ENCODE measurements around the gene DDI2.

The DDI2 gene

DNA sequence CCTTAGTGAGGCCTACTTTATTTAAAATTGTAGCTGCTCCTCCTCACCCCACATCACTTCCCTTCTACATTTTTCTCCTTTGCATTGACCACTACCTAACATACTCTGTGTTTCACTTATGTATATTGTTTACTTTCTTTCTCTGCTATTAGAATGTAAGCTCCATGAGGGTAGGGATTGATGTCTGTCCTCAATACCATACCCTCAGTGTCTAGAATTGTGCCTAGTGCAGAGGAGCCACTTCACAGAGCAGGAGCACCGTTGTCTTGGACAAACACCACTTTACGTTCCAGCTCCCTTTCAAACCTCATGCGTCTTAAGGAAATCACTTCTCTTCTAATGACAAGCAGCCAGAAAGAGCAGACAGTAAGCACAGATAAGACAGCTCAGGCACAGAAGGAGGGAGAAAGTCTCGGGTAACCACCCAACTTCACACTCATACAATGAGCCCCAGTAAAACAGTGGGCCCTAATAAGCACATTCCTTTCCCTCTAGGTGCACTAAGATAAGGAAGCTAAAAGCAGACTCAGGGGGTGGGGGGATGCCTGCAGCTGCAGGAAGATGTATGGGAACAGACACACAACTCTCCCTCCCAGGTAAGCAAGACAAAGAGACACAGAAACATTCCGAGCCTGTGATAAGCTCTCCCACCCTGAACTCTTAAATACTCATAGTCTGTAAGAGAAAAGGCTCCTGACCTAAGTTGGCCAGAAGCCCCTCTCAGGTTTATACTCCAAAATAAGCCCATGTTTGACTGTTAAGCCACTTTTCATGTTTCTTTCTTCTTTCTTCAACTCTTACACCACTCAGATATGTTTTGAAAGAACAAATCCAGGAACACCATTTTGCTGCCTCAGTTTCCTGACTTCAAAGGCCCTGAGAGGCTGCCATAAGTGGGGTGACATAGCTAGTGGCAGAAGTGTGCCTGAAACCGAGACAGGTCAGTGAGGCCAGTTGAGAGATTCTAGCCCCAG, 59.7 kb downstream of the DDI2 start:
- no peak overlapping the region for H3K27ac Mint-ChIP-seq
- H3K4me1 Mint-ChIP-seq: peaks cover 18% of the 10 kb centered on the region

DNA sequence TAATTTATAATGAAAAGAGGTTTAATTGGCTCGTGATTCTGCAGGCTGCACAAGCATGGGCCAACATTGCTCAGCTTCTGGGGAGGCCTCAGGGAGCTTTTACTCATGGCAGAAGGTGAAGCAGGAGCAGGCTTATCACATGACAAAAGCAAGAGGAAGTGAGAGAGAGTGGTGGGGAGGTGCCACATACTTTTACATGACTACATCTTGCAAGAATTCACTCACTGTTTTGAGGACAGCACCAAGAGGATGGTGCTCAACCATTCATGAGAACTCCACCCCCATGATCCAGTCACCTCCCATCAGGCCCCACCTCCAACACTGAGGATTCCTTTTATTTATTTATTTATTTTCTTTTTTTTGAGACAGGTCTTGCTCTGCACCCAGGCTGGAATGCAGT, 61.3 kb downstream of the DDI2 start:
- Mint-ChIP-seq H3K27ac (no peak overlapping the region), H3K4me3 (no peak overlapping the region), H3K9me3 (no peaks in the 10 kb centered on the region), H3K27me3 (no peaks in the 10 kb centered on the region), H3K4me1 (peaks cover 29% of the 10 kb centered on the region)
- ATAC-seq (peak; percentile 68), DNase-seq (no peak)

More for the DNA sequence above, 59.7 kb downstream of the DDI2 start:
- Mint-ChIP-seq H3K9me3 (no peaks in the 10 kb centered on the region), H3K4me3 (no peak overlapping the region), H3K27me3 (no peaks in the 10 kb centered on the region)
- ATAC-seq: no peak
- no peak for DNase-seq

DNA sequence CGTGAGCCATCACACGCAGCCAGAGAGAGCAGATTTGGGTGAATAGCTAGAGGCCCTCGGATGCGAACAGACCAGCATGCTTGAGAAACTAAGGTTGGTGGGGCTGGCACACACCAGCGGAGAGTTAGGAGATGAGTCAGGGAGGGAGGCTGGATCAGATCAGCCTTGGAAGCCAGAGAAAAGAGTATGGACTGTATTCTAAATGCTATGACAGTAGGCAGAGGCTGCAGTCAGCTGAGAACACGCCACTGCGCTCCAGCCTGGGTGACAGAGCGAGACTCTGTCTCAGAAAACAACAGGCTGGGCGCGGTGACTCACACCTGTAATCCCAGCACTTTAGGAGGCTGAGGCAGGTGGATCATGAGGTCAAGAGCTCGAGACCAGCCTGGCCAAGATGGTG, 62.9 kb downstream of the DDI2 start:
- Mint-ChIP-seq H3K4me1 (peaks cover 35% of the 10 kb centered on the region), H3K9me3 (no peaks in the 10 kb centered on the region), H3K27ac (no peak overlapping the region), H3K27me3 (no peaks in the 10 kb centered on the region), H3K4me3 (no peak overlapping the region)
- DNase-seq (no peak), ATAC-seq (no peak)

DNA sequence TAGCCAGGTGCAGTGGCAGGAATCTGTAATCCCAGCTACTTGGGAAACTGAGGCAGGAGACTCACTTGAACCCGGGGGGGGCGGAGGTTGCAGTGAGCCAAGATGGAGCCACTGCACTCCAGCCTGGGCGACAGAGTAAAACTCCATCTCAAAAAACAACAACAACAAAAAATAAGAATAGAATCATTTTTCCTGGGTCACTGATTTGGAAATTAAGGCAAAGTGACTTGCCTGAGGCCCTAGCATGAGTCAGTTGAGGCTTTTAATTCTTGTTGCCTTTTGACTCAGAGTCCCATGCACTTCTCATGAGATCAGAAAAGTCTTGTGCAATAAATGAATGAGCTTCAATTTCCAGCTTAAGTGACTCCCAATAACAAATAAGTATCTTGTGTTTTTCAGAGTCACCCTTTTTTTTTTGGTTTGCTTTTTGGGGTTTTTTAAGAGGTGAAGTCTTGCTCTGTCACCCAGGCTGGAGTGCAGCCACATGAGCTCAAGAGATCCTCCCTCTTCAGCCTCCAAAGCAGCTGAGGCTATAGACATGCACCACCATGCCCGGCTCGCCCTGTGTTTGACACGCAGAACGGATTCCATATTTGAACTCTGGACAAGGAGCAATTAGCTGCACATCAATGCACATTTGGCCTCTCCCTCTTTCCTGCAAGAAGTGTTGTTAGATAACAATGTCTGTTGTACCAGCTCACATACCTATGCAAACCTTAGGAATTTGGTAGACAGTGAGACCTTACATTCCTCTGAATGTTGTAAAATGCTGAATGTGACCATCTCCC, 63.5 kb downstream of the DDI2 start:
- no peak for DNase-seq
- no peaks in the 10 kb centered on the region for H3K9me3 Mint-ChIP-seq
- peak; percentile 39 for ATAC-seq
- H3K27ac Mint-ChIP-seq: no peak overlapping the region
- H3K27me3 Mint-ChIP-seq: no peaks in the 10 kb centered on the region
- H3K4me1 Mint-ChIP-seq: peaks cover 41% of the 10 kb centered on the region
- H3K4me3 Mint-ChIP-seq: no peak overlapping the region

DNA sequence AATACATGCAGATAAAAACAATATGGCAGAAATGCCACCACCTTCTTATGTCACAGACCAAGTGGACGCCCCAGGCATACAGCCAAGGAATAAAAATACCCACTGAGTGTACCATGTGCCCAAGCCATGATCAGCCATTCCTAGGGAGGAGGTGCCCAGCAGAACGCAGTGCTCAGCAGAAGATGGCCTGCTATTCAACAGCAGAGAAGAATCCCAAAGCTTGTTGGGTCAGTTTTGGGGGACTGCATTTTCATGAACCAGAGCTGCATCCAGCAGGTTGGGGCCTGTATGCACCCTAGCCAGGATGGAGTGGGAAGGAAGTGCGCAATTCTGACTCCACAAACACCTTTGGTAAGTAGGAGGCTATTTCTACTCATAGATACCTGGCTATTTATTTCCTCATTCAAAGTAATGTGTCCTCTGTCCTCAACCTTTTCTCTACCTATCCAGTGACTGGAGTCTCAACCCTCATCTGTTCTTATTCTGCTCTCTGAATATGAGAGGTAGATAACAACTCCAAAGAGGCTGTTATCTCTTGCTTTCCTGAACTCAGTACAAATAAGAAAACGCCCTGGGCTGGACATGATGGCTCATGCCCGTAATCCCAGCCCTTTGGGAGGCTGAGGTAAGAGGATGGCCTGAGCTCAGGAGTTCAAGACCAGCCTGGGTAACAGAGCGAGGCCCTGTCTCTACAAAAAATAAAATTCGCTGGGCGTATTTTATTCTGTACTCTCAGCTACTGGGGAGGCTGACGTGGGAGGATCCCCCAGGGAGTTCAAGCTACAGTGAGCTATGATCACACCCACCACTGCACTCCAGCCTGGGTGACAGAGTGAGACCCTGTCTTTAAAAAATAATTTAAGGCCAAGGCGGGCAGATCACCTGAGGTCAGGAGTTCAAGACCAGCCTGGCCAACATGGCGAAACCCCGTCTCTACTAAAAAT, 64.4 kb downstream of the DDI2 start:
- Mint-ChIP-seq H3K9me3 (no peaks in the 10 kb centered on the region), H3K27ac (no peak overlapping the region), H3K27me3 (no peaks in the 10 kb centered on the region), H3K4me3 (peak overlapping the region in 1 of 2 donors; percentile 3), H3K4me1 (peaks cover 46% of the 10 kb centered on the region)
- no peak for DNase-seq
- no peak for ATAC-seq

DNA sequence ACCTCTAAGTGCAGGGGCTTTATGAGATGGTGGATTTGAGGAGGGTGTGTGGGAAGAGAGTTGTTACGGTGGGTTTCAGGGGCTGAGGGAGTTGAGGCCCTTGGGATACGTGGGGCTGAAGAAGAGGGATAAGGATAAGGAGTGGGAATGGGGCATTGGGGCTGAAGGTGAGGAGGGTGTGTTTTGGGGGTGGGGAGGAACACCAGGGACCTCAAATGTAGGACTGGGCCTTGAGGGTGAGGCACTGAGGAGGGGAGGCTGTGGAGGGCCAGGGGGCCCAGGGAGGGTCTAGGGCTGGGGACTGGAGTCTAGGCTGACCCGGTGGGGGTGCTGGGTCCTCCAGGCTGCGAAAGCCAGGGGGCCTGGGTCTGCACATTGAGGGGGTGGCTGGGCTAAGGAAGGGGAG, 65.7 kb downstream of the DDI2 start:
- peak overlapping the region; percentile 89 to 99 for H3K27ac Mint-ChIP-seq
- H3K4me1 Mint-ChIP-seq: peaks cover 59% of the 10 kb centered on the region
- DNase-seq: no peak

DNA sequence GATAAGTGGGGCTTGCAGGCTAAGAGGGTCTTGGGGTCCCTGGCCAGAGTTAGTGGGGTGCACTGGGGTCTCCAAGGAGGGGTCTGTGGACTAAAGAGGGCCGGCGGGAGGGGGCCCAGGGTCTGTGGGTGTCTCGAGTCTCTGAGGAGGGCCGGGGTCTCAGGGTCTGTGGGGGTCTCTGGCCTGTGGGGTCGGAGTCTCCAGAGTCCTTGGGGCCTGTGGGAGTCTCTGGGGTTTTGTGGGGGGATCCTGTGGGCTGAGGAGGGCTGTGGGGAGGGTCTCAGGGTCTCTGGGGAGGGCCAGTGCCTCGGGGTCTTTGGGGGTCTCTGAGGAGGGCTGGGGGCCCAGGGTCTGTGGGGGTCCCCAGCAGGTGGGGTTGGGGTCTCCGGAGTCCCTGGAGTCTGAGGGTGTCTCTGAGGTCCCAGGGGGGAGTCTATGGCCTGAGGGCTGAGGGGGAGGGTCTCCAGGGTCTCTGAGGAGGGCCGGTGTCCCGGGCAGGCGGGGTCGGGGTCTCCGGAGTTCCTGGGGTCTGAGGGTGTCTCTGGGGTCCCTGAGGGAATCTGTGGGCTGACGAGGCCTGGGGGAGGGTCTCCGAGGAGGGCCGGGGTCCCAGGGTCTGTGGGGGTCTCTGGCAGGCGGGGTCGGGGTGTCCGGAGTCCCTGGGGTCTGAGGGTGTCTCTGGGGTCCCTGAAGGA, 66.2 kb downstream of the DDI2 start:
- H3K9me3 Mint-ChIP-seq: no peaks in the 10 kb centered on the region
- H3K27ac Mint-ChIP-seq: peak overlapping the region; percentile 89 to 99
- H3K4me1 Mint-ChIP-seq: peaks cover 61% of the 10 kb centered on the region
- H3K27me3 Mint-ChIP-seq: no peaks in the 10 kb centered on the region
- no peak for DNase-seq
- ATAC-seq: peak; percentile 11
- H3K4me3 Mint-ChIP-seq: peak overlapping the region; percentile 67 to 86

More for the DNA sequence above, 65.7 kb downstream of the DDI2 start:
- Mint-ChIP-seq H3K4me3 (peak overlapping the region; percentile 67 to 86), H3K27me3 (no peaks in the 10 kb centered on the region), H3K9me3 (no peaks in the 10 kb centered on the region)
- no peak for ATAC-seq

DNA sequence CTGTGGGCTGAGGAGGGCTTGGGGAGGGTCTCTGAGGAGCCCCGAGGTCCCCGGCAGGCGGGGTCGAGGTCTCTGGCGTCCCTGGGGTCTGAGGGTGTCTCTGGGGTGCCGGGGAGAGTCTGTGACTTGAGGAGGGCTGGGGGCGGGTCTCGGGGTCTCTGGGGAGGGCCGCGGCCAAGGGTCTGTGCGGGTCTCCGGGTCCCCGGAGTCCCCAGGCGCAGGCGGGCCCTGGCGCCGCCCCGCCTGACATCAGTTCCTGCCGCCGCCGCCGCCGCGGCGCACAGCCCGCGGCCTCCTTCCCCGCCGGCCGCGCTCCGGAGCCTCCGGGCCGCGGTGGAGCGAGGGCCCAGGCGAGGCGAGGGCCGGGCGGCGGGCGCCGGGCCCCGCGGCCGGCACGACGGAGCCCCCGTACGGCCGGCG, 66.8 kb downstream of the DDI2 start, which contains the start of gene PLEKHM2:
Gene PLEKHM2 (plus strand): TSS at position 279 of the 420 bp plus-strand sequence. CDS start 239 bp downstream, outside the sequence.
- Mint-ChIP-seq H3K4me3 (peak within 1 kb of the TSS; percentile 89 to 92), H3K27me3 (no peaks in the 10 kb centered on the region), H3K27ac (peak within 1 kb of the TSS; percentile 95 to 99), H3K4me1 (peaks cover 59% of the 10 kb centered on the region), H3K9me3 (no peaks in the 10 kb centered on the region)
- ATAC-seq: peak; percentile 82
- peak; percentile 44 to 48 for DNase-seq

DNA sequence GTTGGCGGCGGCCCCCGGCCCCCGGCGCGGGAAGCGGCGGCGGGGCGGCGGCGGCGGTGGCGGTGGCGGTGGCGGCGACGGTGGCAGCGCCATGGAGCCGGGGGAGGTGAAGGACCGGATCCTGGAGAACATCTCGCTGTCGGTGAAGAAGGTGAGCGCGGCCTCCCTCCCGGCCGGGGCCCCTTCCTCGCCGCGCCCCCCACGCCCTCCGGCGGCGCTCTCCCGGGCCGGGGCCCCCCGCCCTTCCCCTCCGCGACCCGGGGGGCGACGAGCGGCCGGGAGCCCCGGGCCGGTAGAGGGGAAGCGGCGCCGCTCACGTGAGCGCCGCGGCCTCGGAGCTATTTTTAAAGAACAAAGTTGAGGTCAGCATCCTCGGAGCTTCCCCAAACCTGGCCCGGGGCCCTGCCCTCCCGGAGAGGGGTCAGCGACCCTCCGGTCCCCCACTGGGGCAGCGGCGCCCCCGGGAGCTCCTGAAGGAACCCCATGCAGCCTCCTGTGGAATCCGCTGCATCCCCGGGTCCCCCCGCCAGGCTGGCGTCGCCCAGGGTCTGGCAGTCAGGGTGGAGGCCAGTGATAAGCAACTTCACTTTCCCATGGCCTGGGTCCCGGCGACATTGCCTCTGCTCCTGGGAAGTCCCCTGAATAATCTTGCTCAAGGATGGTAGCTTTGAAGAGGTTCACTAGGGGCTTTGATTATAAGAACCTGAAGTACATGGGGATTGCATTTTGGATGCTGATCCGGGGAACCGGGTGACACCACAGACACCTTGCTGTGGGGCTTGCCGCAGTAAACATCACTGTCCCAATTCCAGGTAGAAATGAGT, 67.4 kb downstream of the DDI2 start:
- ATAC-seq: peak; percentile 58
- Mint-ChIP-seq H3K27ac (peak overlapping the region; percentile 95 to 98), H3K4me1 (peaks cover 59% of the 10 kb centered on the region), H3K9me3 (no peaks in the 10 kb centered on the region), H3K4me3 (peak overlapping the region; percentile 89 to 92), H3K27me3 (no peaks in the 10 kb centered on the region)
- DNase-seq: peak; percentile 37 to 54

DNA sequence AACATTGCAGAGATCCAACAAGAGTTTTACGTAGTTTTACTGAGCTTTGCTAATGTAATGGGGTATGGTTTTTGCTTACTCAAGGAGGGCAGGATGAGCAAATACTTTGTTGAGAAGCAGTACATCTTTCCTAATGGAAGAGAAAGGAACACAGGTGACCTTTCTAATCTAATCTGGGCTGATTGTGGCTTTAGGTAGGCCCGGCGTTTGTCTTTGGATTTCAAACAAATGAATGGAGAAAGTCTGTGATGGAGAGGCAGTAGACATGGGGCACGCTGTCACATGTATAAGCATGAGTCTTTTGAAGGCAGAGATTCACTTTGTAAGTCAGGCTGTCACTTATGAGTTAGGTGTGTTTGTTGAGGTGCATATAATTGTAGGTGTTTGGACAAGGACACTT, 68.6 kb downstream of the DDI2 start:
- Mint-ChIP-seq H3K4me1 (peaks cover 52% of the 10 kb centered on the region), H3K4me3 (peak overlapping the region; percentile 89 to 92), H3K9me3 (no peaks in the 10 kb centered on the region), H3K27ac (no peak overlapping the region), H3K27me3 (no peaks in the 10 kb centered on the region)
- ATAC-seq: no peak
- DNase-seq: no peak

DNA sequence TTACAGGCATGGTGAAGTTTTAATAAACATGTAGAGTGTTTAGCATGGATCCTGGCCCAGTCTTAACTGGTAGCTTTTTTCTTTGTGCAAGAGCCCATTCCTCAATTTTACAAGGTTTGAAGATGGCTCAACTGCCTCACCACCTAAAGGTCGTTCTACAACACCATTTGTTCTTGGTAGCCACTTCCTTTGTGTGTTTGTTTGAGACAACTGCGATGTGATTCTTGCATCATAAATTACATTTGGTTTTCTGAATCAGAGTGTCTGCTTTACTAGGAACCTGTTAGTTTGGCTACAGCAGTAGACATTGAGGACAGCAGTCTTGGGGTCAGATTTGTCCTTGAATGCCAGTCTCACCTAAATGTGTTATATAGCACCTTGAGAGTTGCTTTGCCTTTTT, 70.2 kb downstream of the DDI2 start:
- Mint-ChIP-seq H3K9me3 (no peaks in the 10 kb centered on the region), H3K27me3 (no peaks in the 10 kb centered on the region), H3K27ac (peak overlapping the region; percentile 34 to 85), H3K4me3 (peak overlapping the region in 1 of 2 donors; percentile 27), H3K4me1 (peaks cover 46% of the 10 kb centered on the region)
- no peak for DNase-seq
- no peak for ATAC-seq

DNA sequence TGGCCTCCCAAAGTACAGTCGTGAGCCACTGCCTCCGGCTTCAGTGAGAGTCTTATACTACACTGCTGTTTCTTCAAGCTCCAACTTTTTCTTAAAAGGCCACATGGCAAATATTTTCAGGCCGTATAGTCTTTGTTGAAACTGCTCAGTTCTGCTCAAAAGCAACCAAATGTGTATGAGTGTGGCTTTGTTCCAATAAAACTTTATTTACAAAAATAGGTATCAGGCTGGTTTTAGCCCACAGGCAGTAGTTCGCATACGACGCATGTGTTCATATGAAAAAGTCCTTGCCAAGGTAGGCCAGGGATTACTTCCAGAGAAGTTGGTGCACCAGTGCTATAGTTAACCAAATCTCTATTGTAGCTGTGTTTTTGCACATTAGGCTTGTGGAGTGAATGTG, 73.1 kb downstream of the DDI2 start:
- Mint-ChIP-seq H3K27ac (no peak overlapping the region), H3K4me1 (peaks cover 46% of the 10 kb centered on the region), H3K4me3 (no peak overlapping the region), H3K27me3 (no peaks in the 10 kb centered on the region), H3K9me3 (no peaks in the 10 kb centered on the region)
- no peak for DNase-seq
- ATAC-seq: no peak

DNA sequence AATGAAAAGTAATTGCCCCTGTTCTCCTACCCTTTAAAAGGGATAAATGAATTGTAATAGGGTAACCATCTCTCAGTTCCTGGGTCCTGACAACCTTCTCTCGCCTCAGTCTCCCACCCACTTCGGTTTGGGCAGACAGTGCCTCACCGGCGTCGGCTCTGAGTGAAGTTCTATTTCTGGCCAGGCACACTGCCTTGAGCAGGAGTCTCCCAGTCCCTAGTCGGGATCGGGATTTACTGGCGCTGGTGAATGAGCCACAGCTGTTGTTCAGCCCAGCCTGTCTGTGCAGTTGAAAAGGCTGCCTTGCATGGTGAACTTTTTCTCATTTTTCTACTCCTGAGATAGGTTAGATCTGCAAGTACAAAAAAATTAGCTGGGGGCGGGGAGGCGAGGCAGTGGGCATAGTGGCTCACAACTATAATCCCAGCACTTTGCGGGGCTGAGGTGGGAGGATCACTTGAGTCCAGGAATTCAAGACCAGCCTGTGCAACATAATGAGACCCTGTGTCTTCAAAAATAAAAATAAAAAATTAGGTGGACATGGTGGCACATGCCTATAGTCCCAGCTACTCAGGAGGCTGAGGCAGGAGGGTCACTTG, 74.3 kb downstream of the DDI2 start:
- peaks cover 44% of the 10 kb centered on the region for H3K4me1 Mint-ChIP-seq
- no peak for DNase-seq
- peak overlapping the region in 1 of 2 donors; percentile 81 for H3K27ac Mint-ChIP-seq
- H3K9me3 Mint-ChIP-seq: no peaks in the 10 kb centered on the region
- no peaks in the 10 kb centered on the region for H3K27me3 Mint-ChIP-seq
- no peak overlapping the region for H3K4me3 Mint-ChIP-seq
- no peak for ATAC-seq
